Adrenal gland (tissue), 12 donors: ENCODE measurements around the gene RAD52. TPM values are rescaled to one million over a fixed set of nuclear protein-coding genes. Genes with fewer than 3 reads are reported as not detected.
"Not testable (repeated sequence)": the region's sequence is repeated elsewhere in the genome, so short reads cannot be mapped to it uniquely, and the experiment has no call there.

Experiments
- DNase-seq, 7 donors: peaks; one replicate each; pipeline ENCODE4 v3.0.0-alpha.2; 2019 to 2020
- H3K27ac ChIP-seq, 5 donors: fragments of 200-600 bp; sonication (generic) in 4 of 5; 1 replicate in 3 of 5; 2 replicates in 2 of 5; pipeline versions ENCODE4 v1.5.1 to v1.8.0; 2016 to 2020; ENCODE audit warnings: mild to moderate bottlenecking in 1 of 5
- H3K27me3 ChIP-seq: fragments of 200-600 bp; 2 replicates; pipeline ENCODE4 v1.8.0; 2021
- H3K36me3 ChIP-seq, 2 donors: fragments of 200-600 bp; replicated peaks in 1 of 2; 1 replicate in 1 of 2; 2 replicates in 1 of 2; pipeline versions ENCODE4 v1.5.1 to v1.8.0; 2018 to 2022
- H3K4me1 ChIP-seq, 2 donors: fragments of 200-600 bp; replicated peaks in 1 of 2; 1 replicate in 1 of 2; 2 replicates in 1 of 2; pipeline versions ENCODE4 v1.5.1 to v1.8.0; 2018 to 2021
- H3K4me3 ChIP-seq, 4 donors: fragments of 200-600 bp; sonication (generic) in 3 of 4; one replicate each; pipeline ENCODE4 v1.5.1; 2016 to 2018
- H3K9me3 ChIP-seq, 3 donors: fragments of 200-600 bp; sonication (generic) in 1 of 3; replicated peaks in 1 of 3; 1 replicate in 2 of 3; 2 replicates in 1 of 3; pipeline versions ENCODE4 v1.5.1 to v1.8.0; 2016 to 2021
- POLR2A ChIP-seq, 2 donors: fragments of 450-650 bp; IDR thresholded peaks; one replicate each; pipeline ENCODE4 v1.6.1; 2017; ENCODE audit warnings: antibody characterized with exemption in 2 of 2, mild to moderate bottlenecking in 2 of 2, moderate library complexity in 1 of 2
- WGBS, 4 donors: extraction: QIAGEN DNeasy Blood & Tissue Kit in 2 of 4; methylation state at CpG; one replicate each; pipeline versions ENCODE4 v1.1.5 to v1.1.7; 2013 to 2017; 5-methylcytosine and 5-hydroxymethylcytosine counted together
- intact Hi-C, 2 donors: fragments of 100-400 bp; cut with DNase I; formaldehyde crosslinking; loops; one replicate each; pipeline versions ENCODE4 v1.14.1 to v1.15.0; 2022 to 2023
- polyA plus RNA-seq, 3 donors: library from polyadenylated mRNA; stranded (reverse); fragments of 200-250 nt in 2 of 3; fragments of 350-450 nt in 1 of 3; fragmentation: Illumina TruSeq in 1 of 3; extraction: RNeasy Lipid Tissue Mini Kit (QIAGEN cat#74804) in 1 of 3; gene quantifications; one replicate each; pipeline ENCODE4 v1.2.3, GENCODE V29; 2013 to 2014
- total RNA-seq, 9 donors: library from RNA; depleted of rRNA in 4 of 9; stranded (reverse); fragments of >200 nt in 4 of 9; fragments of 120-200 nt in 1 of 9; fragmentation: NEBNext Ultra II Directional in 1 of 9; extraction: Animal tissue kit (Norgen Biotek cat#: 25700) in 1 of 9; gene quantifications; one replicate each; pipeline versions ENCODE4 v1.1.0 to v1.2.4, GENCODE V29; 2013 to 2023
- TF ChIP-seq, protein P1 (sequence below), 6 experiments: fragments of 450-650 bp in 4 of 6; fragments of 200-600 bp in 2 of 6; sonication (generic) in 1 of 6; IDR thresholded peaks; 1 replicate in 5 of 6; 2 replicates in 1 of 6; pipeline versions ENCODE4 v1.5.1 to v1.8.0; 2016 to 2021; ENCODE audit warnings: antibody characterized with exemption in 6 of 6, mild to moderate bottlenecking in 2 of 6, moderate library complexity in 1 of 6
- donor health status: healthy with polysubstance abuse.
- donor health status: Bipolar disorder and iron deficiency.
- donor health status: DM: yes; HTN: yes; CAD: no.
- donor health status: DM: no; HTN: no; CAD: no.
- donor health status: DM: no; HTN: no; CAD: no.
- donor health status: DM: yes; HTN: yes; CAD: no.

Gene RAD52
- total and polyA plus RNA-seq, 12 donors = 5.5 to 22.6 (median 11.2) TPM

DNA sequence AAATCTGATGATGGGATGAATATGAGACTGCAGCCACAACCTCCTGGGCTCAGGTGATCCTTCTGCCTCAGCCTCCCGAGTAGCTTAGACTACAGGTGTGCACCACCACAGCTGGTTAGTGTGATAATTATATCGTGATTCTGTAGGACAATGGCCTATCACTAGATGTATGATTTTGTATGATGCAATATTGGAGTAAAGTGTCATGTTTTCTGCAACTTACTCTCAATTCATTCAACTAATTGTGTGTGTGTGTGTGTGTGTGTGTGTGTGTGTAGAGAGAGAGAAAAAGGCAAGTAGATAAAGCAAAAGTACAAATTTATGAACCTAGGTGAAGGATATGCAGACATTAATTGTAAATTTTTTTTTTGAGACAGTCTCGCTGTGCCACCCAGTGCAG is 10.7 kb downstream of the RAD52 start:
- no peak for DNase-seq
- H3K9me3 ChIP-seq = no peaks in the 10 kb centered on the region
- peaks cover 0 to 13% of the 10 kb centered on the region in 2 donors for H3K36me3 ChIP-seq
- intact Hi-C loops = no loop called here
- 84 to 96% (median 91%) methylated on average over 3 of the region's 3 CpGs for WGBS, 4 donors
- H3K4me3 ChIP-seq = no peak overlapping the region
- H3K27me3 ChIP-seq = no peaks in the 10 kb centered on the region
- H3K4me1 ChIP-seq = no peaks in the 10 kb centered on the region
- H3K27ac ChIP-seq = no peak overlapping the region
- TF ChIP-seq, protein P1, sequence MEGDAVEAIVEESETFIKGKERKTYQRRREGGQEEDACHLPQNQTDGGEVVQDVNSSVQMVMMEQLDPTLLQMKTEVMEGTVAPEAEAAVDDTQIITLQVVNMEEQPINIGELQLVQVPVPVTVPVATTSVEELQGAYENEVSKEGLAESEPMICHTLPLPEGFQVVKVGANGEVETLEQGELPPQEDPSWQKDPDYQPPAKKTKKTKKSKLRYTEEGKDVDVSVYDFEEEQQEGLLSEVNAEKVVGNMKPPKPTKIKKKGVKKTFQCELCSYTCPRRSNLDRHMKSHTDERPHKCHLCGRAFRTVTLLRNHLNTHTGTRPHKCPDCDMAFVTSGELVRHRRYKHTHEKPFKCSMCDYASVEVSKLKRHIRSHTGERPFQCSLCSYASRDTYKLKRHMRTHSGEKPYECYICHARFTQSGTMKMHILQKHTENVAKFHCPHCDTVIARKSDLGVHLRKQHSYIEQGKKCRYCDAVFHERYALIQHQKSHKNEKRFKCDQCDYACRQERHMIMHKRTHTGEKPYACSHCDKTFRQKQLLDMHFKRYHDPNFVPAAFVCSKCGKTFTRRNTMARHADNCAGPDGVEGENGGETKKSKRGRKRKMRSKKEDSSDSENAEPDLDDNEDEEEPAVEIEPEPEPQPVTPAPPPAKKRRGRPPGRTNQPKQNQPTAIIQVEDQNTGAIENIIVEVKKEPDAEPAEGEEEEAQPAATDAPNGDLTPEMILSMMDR (IDR thresholded peaks at IDR 0.05) = no peak
- TF ChIP-seq POLR2A (IDR thresholded peaks at IDR 0.05) = no peak

DNA sequence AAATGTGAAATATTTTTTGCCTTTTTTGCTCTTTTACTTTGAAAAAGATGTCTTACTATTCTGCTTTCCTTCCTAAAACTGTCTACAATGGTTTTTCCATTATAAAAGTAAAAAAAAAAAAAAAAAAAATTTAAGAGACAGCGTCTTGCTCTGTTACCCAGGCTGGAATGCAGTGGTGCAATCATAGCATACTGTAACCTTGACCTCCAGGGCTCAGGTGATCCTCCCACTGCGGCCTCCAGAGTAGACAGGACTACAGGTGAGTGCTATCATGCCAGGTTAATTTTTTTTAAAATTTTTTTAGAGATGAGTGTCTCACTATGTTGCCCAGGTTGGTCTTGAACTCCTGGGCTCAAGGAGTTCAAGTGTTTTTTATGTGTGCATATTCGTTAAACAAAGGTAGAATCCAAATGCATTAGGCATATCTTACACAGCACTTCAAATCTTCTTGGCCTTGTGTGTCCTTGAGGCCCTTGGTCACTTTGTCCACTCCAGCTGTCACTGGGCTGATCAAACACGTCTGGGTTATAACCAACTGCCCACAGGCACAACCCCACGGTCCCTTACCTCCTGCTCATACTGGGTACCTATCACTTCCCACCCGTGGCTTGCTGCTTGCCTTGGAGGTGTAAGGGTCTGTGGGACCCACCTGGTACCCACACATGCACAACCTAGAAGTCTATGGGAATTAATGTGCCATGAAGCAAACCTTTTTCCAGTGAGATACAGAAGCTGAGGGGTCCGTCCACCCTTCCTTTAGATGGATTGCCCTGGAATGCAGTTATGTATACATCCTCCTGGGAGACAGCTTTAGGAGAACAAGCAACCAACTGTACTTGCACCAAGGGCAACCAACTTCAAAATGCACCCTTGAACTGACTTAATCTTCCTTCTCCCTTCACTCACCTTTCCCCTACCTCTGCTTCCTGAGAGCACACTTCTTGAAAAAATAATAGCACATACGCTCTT is 12.8 kb downstream of the RAD52 start:
- Histone ChIP-seq H3K36me3 (peaks cover 0 to 6% of the 10 kb centered on the region in 2 donors), H3K4me1 (no peaks in the 10 kb centered on the region), H3K27me3 (no peaks in the 10 kb centered on the region), H3K9me3 (no peaks in the 10 kb centered on the region), H3K27ac (no peak overlapping the region), H3K4me3 (no peak overlapping the region)
- TF ChIP-seq, protein P1 (IDR thresholded peaks at IDR 0.05) = no peak
- no peak for TF ChIP-seq POLR2A (IDR thresholded peaks at IDR 0.05)
- intact Hi-C loops = no loop called here
- DNase-seq = no peak
- WGBS, 4 donors = 86% methylated on average over 8 of the region's 8 CpGs

DNA sequence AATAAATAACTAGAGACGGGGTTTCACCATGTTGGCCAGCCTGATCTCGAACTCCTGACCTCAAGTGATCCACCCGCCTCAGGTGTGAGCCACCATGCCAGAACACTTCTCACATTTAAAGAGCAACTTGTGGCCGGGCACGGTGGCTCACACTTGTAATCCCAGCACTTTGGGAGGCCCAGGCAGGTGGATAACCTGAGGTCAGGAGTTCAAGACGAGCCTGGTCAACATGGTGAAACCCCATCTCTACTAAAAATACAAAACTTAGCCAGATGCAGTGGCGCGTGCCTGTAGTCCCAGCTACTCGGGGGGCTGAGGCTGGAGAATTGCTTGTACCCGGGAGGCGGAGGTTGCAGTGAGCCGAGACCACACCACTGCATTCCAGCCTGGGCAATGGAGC is 13.6 kb downstream of the RAD52 start:
- intact Hi-C loops, H3K27ac ChIP-seq, DNase-seq, H3K9me3 ChIP-seq, H3K4me3 ChIP-seq, H3K4me1 ChIP-seq, H3K27me3 ChIP-seq: not testable (repeated sequence)
- H3K36me3 ChIP-seq = peaks cover 0 to 11% of the 10 kb centered on the region in 2 donors
- WGBS, 4 donors = 95 to 99% (median 97%) methylated on average over 12 of the region's 12 CpGs

DNA sequence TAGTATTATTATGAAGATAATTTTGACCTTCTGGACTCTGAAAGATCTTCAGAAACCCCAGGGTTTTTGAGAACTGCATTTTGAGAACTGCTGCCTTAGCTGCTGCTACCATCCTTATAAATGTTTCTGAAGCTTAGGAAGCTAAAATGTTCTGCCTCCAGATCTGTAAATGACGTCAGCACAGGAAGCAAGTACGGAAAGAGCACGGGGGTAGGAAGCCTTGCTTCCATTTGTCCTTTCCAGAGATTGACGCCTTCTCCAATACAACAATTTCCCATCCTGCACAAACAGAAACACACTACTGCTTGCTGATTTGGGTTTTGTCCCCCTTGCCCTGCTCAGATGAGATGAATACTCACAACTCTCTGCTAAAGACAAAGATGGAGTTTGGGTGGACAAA is 17.9 kb downstream of the RAD52 start:
- H3K27ac ChIP-seq = no peak overlapping the region
- no peak for DNase-seq
- 68 to 92% (median 85%) methylated on average over 4 of the region's 4 CpGs for WGBS, 4 donors
- H3K9me3 ChIP-seq = no peaks in the 10 kb centered on the region
- TF ChIP-seq, protein P1 (IDR thresholded peaks at IDR 0.05) = no peak
- TF ChIP-seq POLR2A (IDR thresholded peaks at IDR 0.05) = no peak
- peaks cover 0 to 45% of the 10 kb centered on the region in 2 donors for H3K36me3 ChIP-seq
- H3K4me1 ChIP-seq = no peaks in the 10 kb centered on the region
- intact Hi-C loops = no loop called here
- H3K4me3 ChIP-seq = no peak overlapping the region
- no peaks in the 10 kb centered on the region for H3K27me3 ChIP-seq
